ENCODE results near the gene TMEM89.

Gene TMEM89

GRCh38 chr3:48655063-48655462, 33.5 kb upstream of the TMEM89 start:
- Histone ChIP-seq H3K27ac (ENCODE audit: low read depth, low read length) (no peak overlapping the region), H3K4me1 (ENCODE audit: control insufficient read depth, insufficient read depth, low read length) (no peaks in the 10 kb centered on the region), H3K4me3 (ENCODE audit: low read length) (no peak overlapping the region), H3K36me3 (ENCODE audit: control insufficient read depth, insufficient read depth, low read length) (no peaks in the 10 kb centered on the region), H3K9ac (ENCODE audit: low read length) (no peak overlapping the region), H3K27me3 (ENCODE audit: control insufficient read depth, insufficient read depth, low read length) (peaks cover 3% of the 10 kb centered on the region)

- Histone ChIP-seq H3K9ac (ENCODE audit: low read length) (no peak overlapping the region), H3K4me3 (ENCODE audit: low read length) (no peak overlapping the region), H3K27me3 (ENCODE audit: control insufficient read depth, insufficient read depth, low read length) (peaks cover 3% of the 10 kb centered on the region), H3K36me3 (ENCODE audit: control insufficient read depth, insufficient read depth, low read length) (no peaks in the 10 kb centered on the region), H3K27ac (ENCODE audit: low read depth, low read length) (no peak overlapping the region), H3K4me1 (ENCODE audit: control insufficient read depth, insufficient read depth, low read length) (no peaks in the 10 kb centered on the region)
These were observed 31.6 kb upstream of the TMEM89 start for GRCh38 chr3:48652923-48653715.

- no peaks in the 10 kb centered on the region for H3K4me1 ChIP-seq (ENCODE audit: control insufficient read depth, insufficient read depth, low read length)
- peaks cover 3% of the 10 kb centered on the region for H3K27me3 ChIP-seq (ENCODE audit: control insufficient read depth, insufficient read depth, low read length)
- H3K9ac ChIP-seq (ENCODE audit: low read length) = no peak overlapping the region
- H3K4me3 ChIP-seq (ENCODE audit: low read length) = no peak overlapping the region
- no peaks in the 10 kb centered on the region for H3K36me3 ChIP-seq (ENCODE audit: control insufficient read depth, insufficient read depth, low read length)
- H3K27ac ChIP-seq (ENCODE audit: low read depth, low read length) = no peak overlapping the region
These were observed 30.2 kb upstream of the TMEM89 start for GRCh38 chr3:48651771-48652170.

GRCh38 chr3:48650723-48651122, 29.2 kb upstream of the TMEM89 start:
- Histone ChIP-seq H3K9ac (ENCODE audit: low read length) (no peak overlapping the region), H3K4me3 (ENCODE audit: low read length) (no peak overlapping the region), H3K4me1 (ENCODE audit: control insufficient read depth, insufficient read depth, low read length) (no peaks in the 10 kb centered on the region), H3K27ac (ENCODE audit: low read depth, low read length) (no peak overlapping the region), H3K36me3 (ENCODE audit: control insufficient read depth, insufficient read depth, low read length) (no peaks in the 10 kb centered on the region), H3K27me3 (ENCODE audit: control insufficient read depth, insufficient read depth, low read length) (peaks cover 3% of the 10 kb centered on the region)

GRCh38 chr3:48648188-48648850, 26.8 kb upstream of the TMEM89 start:
- no peak overlapping the region for H3K9ac ChIP-seq (ENCODE audit: low read length)
- no peak overlapping the region for H3K4me3 ChIP-seq (ENCODE audit: low read length)
- no peak overlapping the region for H3K27ac ChIP-seq (ENCODE audit: low read depth, low read length)
- H3K27me3 ChIP-seq (ENCODE audit: control insufficient read depth, insufficient read depth, low read length) = no peaks in the 10 kb centered on the region
- H3K36me3 ChIP-seq (ENCODE audit: control insufficient read depth, insufficient read depth, low read length) = no peaks in the 10 kb centered on the region
- H3K4me1 ChIP-seq (ENCODE audit: control insufficient read depth, insufficient read depth, low read length) = no peaks in the 10 kb centered on the region

GRCh38 chr3:48647714-48648113, 26.1 kb upstream of the TMEM89 start:
- no peak overlapping the region for H3K9ac ChIP-seq (ENCODE audit: low read length)
- H3K4me3 ChIP-seq (ENCODE audit: low read length) = no peak overlapping the region
- no peak overlapping the region for H3K27ac ChIP-seq (ENCODE audit: low read depth, low read length)
- no peaks in the 10 kb centered on the region for H3K27me3 ChIP-seq (ENCODE audit: control insufficient read depth, insufficient read depth, low read length)
- no peaks in the 10 kb centered on the region for H3K4me1 ChIP-seq (ENCODE audit: control insufficient read depth, insufficient read depth, low read length)
- H3K36me3 ChIP-seq (ENCODE audit: control insufficient read depth, insufficient read depth, low read length) = no peaks in the 10 kb centered on the region

- Histone ChIP-seq H3K9ac (ENCODE audit: low read length) (no peak overlapping the region), H3K4me1 (ENCODE audit: control insufficient read depth, insufficient read depth, low read length) (no peaks in the 10 kb centered on the region), H3K27me3 (ENCODE audit: control insufficient read depth, insufficient read depth, low read length) (no peaks in the 10 kb centered on the region), H3K4me3 (ENCODE audit: low read length) (no peak overlapping the region), H3K27ac (ENCODE audit: low read depth, low read length) (no peak overlapping the region), H3K36me3 (ENCODE audit: control insufficient read depth, insufficient read depth, low read length) (no peaks in the 10 kb centered on the region)
These were observed 23.6 kb upstream of the TMEM89 start for GRCh38 chr3:48644898-48645760.

GRCh38 chr3:48642605-48643004, 21.0 kb upstream of the TMEM89 start:
- Histone ChIP-seq H3K27me3 (ENCODE audit: control insufficient read depth, insufficient read depth, low read length) (no peaks in the 10 kb centered on the region), H3K27ac (ENCODE audit: low read depth, low read length) (no peak overlapping the region), H3K36me3 (ENCODE audit: control insufficient read depth, insufficient read depth, low read length) (no peaks in the 10 kb centered on the region), H3K4me3 (ENCODE audit: low read length) (no peak overlapping the region), H3K9ac (ENCODE audit: low read length) (no peak overlapping the region), H3K4me1 (ENCODE audit: control insufficient read depth, insufficient read depth, low read length) (no peaks in the 10 kb centered on the region)

GRCh38 chr3:48641396-48641795, 19.8 kb upstream of the TMEM89 start:
- Histone ChIP-seq H3K36me3 (ENCODE audit: control insufficient read depth, insufficient read depth, low read length) (no peaks in the 10 kb centered on the region), H3K27ac (ENCODE audit: low read depth, low read length) (no peak overlapping the region), H3K9ac (ENCODE audit: low read length) (no peak overlapping the region), H3K4me3 (ENCODE audit: low read length) (no peak overlapping the region), H3K4me1 (ENCODE audit: control insufficient read depth, insufficient read depth, low read length) (no peaks in the 10 kb centered on the region), H3K27me3 (ENCODE audit: control insufficient read depth, insufficient read depth, low read length) (no peaks in the 10 kb centered on the region)

GRCh38 chr3:48639944-48640606, 18.5 kb upstream of the TMEM89 start:
- Histone ChIP-seq H3K4me1 (ENCODE audit: control insufficient read depth, insufficient read depth, low read length) (no peaks in the 10 kb centered on the region), H3K9ac (ENCODE audit: low read length) (no peak overlapping the region), H3K36me3 (ENCODE audit: control insufficient read depth, insufficient read depth, low read length) (no peaks in the 10 kb centered on the region), H3K27ac (ENCODE audit: low read depth, low read length) (no peak overlapping the region), H3K27me3 (ENCODE audit: control insufficient read depth, insufficient read depth, low read length) (no peaks in the 10 kb centered on the region), H3K4me3 (ENCODE audit: low read length) (no peak overlapping the region)

- H3K9ac ChIP-seq (ENCODE audit: low read length) = no peak overlapping the region
- H3K27ac ChIP-seq (ENCODE audit: low read depth, low read length) = no peak overlapping the region
- H3K4me1 ChIP-seq (ENCODE audit: control insufficient read depth, insufficient read depth, low read length) = no peaks in the 10 kb centered on the region
- peaks cover 1% of the 10 kb centered on the region for H3K36me3 ChIP-seq (ENCODE audit: control insufficient read depth, insufficient read depth, low read length)
- no peak overlapping the region for H3K4me3 ChIP-seq (ENCODE audit: low read length)
- no peaks in the 10 kb centered on the region for H3K27me3 ChIP-seq (ENCODE audit: control insufficient read depth, insufficient read depth, low read length)
These were observed 15.7 kb upstream of the TMEM89 start for GRCh38 chr3:48637305-48637704.

- Histone ChIP-seq H3K4me3 (ENCODE audit: low read length) (peak overlapping the region; percentile 76), H3K27ac (ENCODE audit: low read depth, low read length) (peak overlapping the region; percentile 80), H3K27me3 (ENCODE audit: control insufficient read depth, insufficient read depth, low read length) (no peaks in the 10 kb centered on the region), H3K4me1 (ENCODE audit: control insufficient read depth, insufficient read depth, low read length) (no peaks in the 10 kb centered on the region), H3K36me3 (ENCODE audit: control insufficient read depth, insufficient read depth, low read length) (peaks cover 10% of the 10 kb centered on the region), H3K9ac (ENCODE audit: low read length) (peak overlapping the region; percentile 78)
These were observed 14.6 kb upstream of the TMEM89 start for GRCh38 chr3:48636149-48636655.

Data from rectal smooth muscle tissue (tissue), 1 donor.